Mucosa of descending colon (tissue), 3 donors: Measurements from ENCODE around the gene MEGF11. TPM values are rescaled to one million over a fixed set of nuclear protein-coding genes. Genes with fewer than 3 reads are reported as not detected.

Experiments
- ATAC-seq: fragments of 200-7000 bp; cut with Tn5 transposase; one replicate; pipeline ENCODE4 v1.9.1; 2020; ENCODE audit warnings: mild to moderate bottlenecking, moderate library complexity
- DNase-seq, 3 donors: peaks; one replicate each; pipeline ENCODE4 v3.0.0-alpha.2; 2020
- H3K36me3 ChIP-seq: fragments of 200-600 bp; one replicate; pipeline ENCODE4 v1.8.0; 2021; ENCODE audit warnings: low read depth, mild to moderate bottlenecking
- H3K4me1 ChIP-seq: fragments of 200-600 bp; one replicate; pipeline ENCODE4 v1.8.0; 2021; ENCODE audit warnings: low read depth, mild to moderate bottlenecking
- H3K4me3 ChIP-seq: fragments of 200-600 bp; one replicate; pipeline ENCODE4 v1.8.0; 2021; ENCODE audit warnings: mild to moderate bottlenecking
- H3K9me3 ChIP-seq: fragments of 200-600 bp; one replicate; pipeline ENCODE4 v1.8.0; 2021; ENCODE audit warnings: mild to moderate bottlenecking
- CTCF ChIP-seq: fragments of 200-600 bp; IDR thresholded peaks from one replicate; pipeline ENCODE4 v1.8.0; 2022; ENCODE audit warnings: antibody characterized with exemption, mild to moderate bottlenecking
- intact Hi-C, 2 donors: fragments of 100-400 bp; cut with DNase I in 1 of 2; cut with micrococcal nuclease in 1 of 2; formaldehyde crosslinking; loops; one replicate each; pipeline versions ENCODE4 v1.11.0 to v1.11.1; 2022; cut with DNase I, micrococcal nuclease
- total RNA-seq, 3 donors: library from RNA; stranded (reverse); fragmentation: NEBNext Ultra II Directional in 2 of 3; extraction: Animal tissue kit (Norgen Biotek cat#: 25700) in 2 of 3; gene quantifications; one replicate each; pipeline versions ENCODE4 v1.2.1 to v1.2.4, GENCODE V29; 2021 to 2023
- donor health status: DM: no; HTN: no; CAD: no; lungs with moderate emphysema.
- donor health status: DM: no; HTN: no; CAD: no.
- donor health status: DM: no; HTN: yes; CAD: no.

MEGF11 gene
- total RNA-seq, 3 donors from 2014 or later = 0.12 to 0.29 (median 0.19) TPM

- no peaks in the 10 kb centered on the region for H3K9me3 ChIP-seq
- H3K4me1 ChIP-seq = no peaks in the 10 kb centered on the region
- no peaks in the 10 kb centered on the region for H3K36me3 ChIP-seq
- TF ChIP-seq CTCF = no peak
- intact Hi-C loops = no loop called here
- DNase-seq = no peak
- no peak overlapping the region for H3K4me3 ChIP-seq
- ATAC-seq = peak; percentile 46
Measured at GRCh38 chr15:65956307-65956706, 297.2 kb downstream of the MEGF11 start.

GRCh38 chr15:65954289-65954741 lies 299.2 kb downstream of the MEGF11 start:
- DNase-seq (no peak), ATAC-seq (no peak)
- no peak for TF ChIP-seq CTCF

GRCh38 chr15:65953622-65954021 lies 299.9 kb downstream of the MEGF11 start:
- Histone ChIP-seq H3K4me1 (no peaks in the 10 kb centered on the region), H3K4me3 (no peak overlapping the region), H3K36me3 (no peaks in the 10 kb centered on the region), H3K9me3 (no peaks in the 10 kb centered on the region)
- ATAC-seq = no peak
- intact Hi-C loops = no loop called here
- no peak for DNase-seq
- TF ChIP-seq CTCF = no peak

More at GRCh38 chr15:65954289-65954741, 299.2 kb downstream of the MEGF11 start:
- Histone ChIP-seq H3K4me1 (no peaks in the 10 kb centered on the region), H3K4me3 (no peak overlapping the region), H3K9me3 (no peaks in the 10 kb centered on the region), H3K36me3 (no peaks in the 10 kb centered on the region)
- intact Hi-C loops = no loop called here

GRCh38 chr15:65952391-65953053 lies 301.0 kb downstream of the MEGF11 start:
- H3K4me3 ChIP-seq = no peak overlapping the region
- no peaks in the 10 kb centered on the region for H3K4me1 ChIP-seq
- intact Hi-C loops = no loop called here
- DNase-seq (peak in 1 of 3 donors; percentile 54), ATAC-seq (no peak)
- no peaks in the 10 kb centered on the region for H3K9me3 ChIP-seq
- no peak for TF ChIP-seq CTCF
- no peaks in the 10 kb centered on the region for H3K36me3 ChIP-seq

- Histone ChIP-seq H3K4me1 (no peaks in the 10 kb centered on the region), H3K9me3 (no peaks in the 10 kb centered on the region), H3K36me3 (no peaks in the 10 kb centered on the region), H3K4me3 (no peak overlapping the region)
- intact Hi-C loops = no loop called here
- no peak for TF ChIP-seq CTCF
- no peak for ATAC-seq
- DNase-seq = no peak
Measured at GRCh38 chr15:65951007-65951406, 302.5 kb downstream of the MEGF11 start.
